HG03432 (cell line): ENCODE data around the gene DLGAP1.

Source experiments
- ATAC-seq: cut with Tn5 transposase; IDR thresholded peaks from one replicate; pipeline ENCODE4 v1.9.1; 2021; ENCODE audit warnings: mild to moderate bottlenecking, moderate library complexity; ENCODE audit not compliant: unreplicated experiment

The DLGAP1 gene

GRCh38 chr18:3910512-3910911, 544.6 kb downstream of the DLGAP1 start:
- no peak for ATAC-seq

- ATAC-seq, result no peak
Observed at GRCh38 chr18:3907955-3908354, 547.2 kb downstream of the DLGAP1 start.

- no peak for ATAC-seq
Observed at GRCh38 chr18:3906116-3906750, 548.9 kb downstream of the DLGAP1 start.

GRCh38 chr18:3903337-3903736, 551.8 kb downstream of the DLGAP1 start:
- ATAC-seq, result no peak

GRCh38 chr18:3902676-3903075, 552.4 kb downstream of the DLGAP1 start:
- no peak for ATAC-seq

- no peak for ATAC-seq
Observed at GRCh38 chr18:3901811-3902210, 553.3 kb downstream of the DLGAP1 start.

GRCh38 chr18:3901042-3901441, 554.1 kb downstream of the DLGAP1 start:
- ATAC-seq, result no peak

GRCh38 chr18:3900327-3900726, 554.8 kb downstream of the DLGAP1 start:
- no peak for ATAC-seq

GRCh38 chr18:3898861-3899613, 556.1 kb downstream of the DLGAP1 start:
- ATAC-seq, result no peak

- no peak for ATAC-seq
Observed at GRCh38 chr18:3892152-3892551, 563.0 kb downstream of the DLGAP1 start.

GRCh38 chr18:3891245-3891644, 563.9 kb downstream of the DLGAP1 start:
- ATAC-seq, result no peak

GRCh38 chr18:3889803-3890202, 565.3 kb downstream of the DLGAP1 start:
- ATAC-seq, result no peak

GRCh38 chr18:3889121-3889520, 566.0 kb downstream of the DLGAP1 start:
- ATAC-seq, result no peak

- ATAC-seq, result no peak
Observed at GRCh38 chr18:3886575-3887322, 568.4 kb downstream of the DLGAP1 start.

GRCh38 chr18:3885209-3885792, 569.8 kb downstream of the DLGAP1 start:
- ATAC-seq, result no peak

- ATAC-seq, result no peak
Observed at GRCh38 chr18:3879836-3880120, 575.3 kb downstream of the DLGAP1 start.

GRCh38 chr18:3879114-3879835, 575.8 kb downstream of the DLGAP1 start:
- no peak for ATAC-seq

- ATAC-seq, result no peak
Observed at GRCh38 chr18:3878401-3878800, 576.7 kb downstream of the DLGAP1 start.

GRCh38 chr18:3877678-3878077, 577.4 kb downstream of the DLGAP1 start:
- ATAC-seq, result no peak

GRCh38 chr18:3875961-3876360, 579.1 kb downstream of the DLGAP1 start:
- ATAC-seq, result no peak

- no peak for ATAC-seq
Observed at GRCh38 chr18:3875376-3875775, 579.7 kb downstream of the DLGAP1 start.
